GM10266 (cell line): ENCODE data around the gene CDX1.
A peak's percentile ranks its signal among the peaks of the same experiment; 100 is the strongest.

Experiments used
- DNase-seq: peaks from one replicate; pipeline ENCODE4 v3.0.0; 2012; ENCODE audit errors: extremely low spot score
- CTCF ChIP-seq: IDR thresholded peaks from 2 replicates; pipeline ENCODE4 v1.5.1; 2012; ENCODE audit warnings: mild to moderate bottlenecking, low read depth; ENCODE audit not compliant: control insufficient read depth, insufficient read depth; ENCODE audit errors: missing control alignments

CDX1 gene

GRCh38 chr5:150160448-150161081 lies 6.0 kb upstream of the CDX1 start:
- TF ChIP-seq CTCF: no peak
- DNase-seq: no peak

GRCh38 chr5:150161242-150162141 lies 5.1 kb upstream of the CDX1 start:
- TF ChIP-seq CTCF: peak; percentile 93
- DNase-seq: peak; percentile 87

GRCh38 chr5:150162142-150162513 lies 4.5 kb upstream of the CDX1 start:
- DNase-seq: no peak

GRCh38 chr5:150163035-150163434 lies 3.5 kb upstream of the CDX1 start:
- no peak for DNase-seq
- TF ChIP-seq CTCF: no peak

More at GRCh38 chr5:150162142-150162513, 4.5 kb upstream of the CDX1 start:
- no peak for TF ChIP-seq CTCF

- no peak for DNase-seq
- TF ChIP-seq CTCF: no peak
Measured at GRCh38 chr5:150163547-150164059, 3.0 kb upstream of the CDX1 start.

GRCh38 chr5:150164211-150164980 lies 2.2 kb upstream of the CDX1 start:
- no peak for TF ChIP-seq CTCF
- no peak for DNase-seq
